GM23338 (cell line): ENCODE results near the gene C1QTNF5. TPM values are rescaled to one million over a fixed set of nuclear protein-coding genes. Genes with fewer than 3 reads are reported as not detected.

Experiments used
- ATAC-seq: fragments of 200-7000 bp; cut with Tn5 transposase; 3 replicates; pipeline ENCODE4 v1.9.1; 2020
- DNase-seq: peaks from one replicate; pipeline ENCODE4 v3.0.0-alpha.2; 2015; ENCODE audit warnings: low spot score
- H2AFZ ChIP-seq: fragments of 200-600 bp; sonication (generic); 2 replicates; pipeline ENCODE4 v1.8.0; 2016; ENCODE audit warnings: antibody characterized with exemption, mild to moderate bottlenecking, moderate library complexity
- H3F3A ChIP-seq: fragments of 200-600 bp; sonication (generic); replicated peaks from 2 replicates; pipeline ENCODE4 v1.8.0; 2017; ENCODE audit warnings: antibody characterized with exemption, mixed run types, low read depth
- H3K27ac ChIP-seq: fragments of 200-600 bp; sonication (generic); 2 replicates; pipeline ENCODE4 v1.6.1; 2016; ENCODE audit warnings: low read depth
- H3K27me3 ChIP-seq: fragments of 200-600 bp; sonication (generic); 2 replicates; pipeline ENCODE4 v1.8.0; 2016; ENCODE audit warnings: mild to moderate bottlenecking, mixed run types, moderate library complexity; ENCODE audit not compliant: insufficient read depth
- H3K36me3 ChIP-seq: fragments of 200-600 bp; sonication (generic); 2 replicates; pipeline ENCODE4 v1.8.0; 2016; ENCODE audit warnings: mild to moderate bottlenecking; ENCODE audit not compliant: insufficient read depth
- H3K4me1 ChIP-seq: fragments of 200-600 bp; sonication (generic); 2 replicates; pipeline ENCODE4 v1.8.0; 2016; ENCODE audit warnings: mild to moderate bottlenecking, moderate library complexity; ENCODE audit not compliant: insufficient read depth
- H3K4me2 ChIP-seq: fragments of 200-600 bp; sonication (generic); 2 replicates; pipeline ENCODE4 v1.7.1; 2017; ENCODE audit warnings: mixed run types
- H3K4me3 ChIP-seq: fragments of 200-600 bp; sonication (generic); 2 replicates; pipeline ENCODE4 v1.6.1; 2016; ENCODE audit warnings: mixed run types
- H3K79me2 ChIP-seq: fragments of 200-600 bp; sonication (generic); replicated peaks from 2 replicates; pipeline ENCODE4 v1.8.0; 2017; ENCODE audit warnings: mild to moderate bottlenecking; ENCODE audit not compliant: insufficient read depth
- H3K9me2 ChIP-seq: fragments of 200-600 bp; sonication (generic); 2 replicates; pipeline ENCODE4 v1.8.0; 2017; ENCODE audit not compliant: insufficient read depth
- H4K20me1 ChIP-seq: fragments of 200-600 bp; sonication (generic); replicated peaks from 2 replicates; pipeline ENCODE4 v1.8.0; 2017; ENCODE audit warnings: mild to moderate bottlenecking; ENCODE audit not compliant: insufficient read depth
- H3K27ac Mint-ChIP-seq: 2 replicates; pipeline ENCODE4 v1.8.0; 2020; ENCODE audit warnings: inconsistent platforms, mild to moderate bottlenecking, moderate library complexity, mixed read lengths
- H3K27me3 Mint-ChIP-seq: 3 replicates; pipeline ENCODE4 v1.8.0; 2022; ENCODE audit warnings: low read depth, mild to moderate bottlenecking, moderate library complexity, mixed read lengths, inconsistent platforms; ENCODE audit not compliant: insufficient read depth, poor library complexity
- H3K36me3 Mint-ChIP-seq: 3 replicates; pipeline ENCODE4 v1.8.0; 2021; ENCODE audit warnings: low read depth, mild to moderate bottlenecking, inconsistent platforms, moderate library complexity, mixed read lengths
- H3K4me1 Mint-ChIP-seq: 3 replicates; pipeline ENCODE4 v1.8.0; 2020; ENCODE audit warnings: mild to moderate bottlenecking, inconsistent platforms, mixed read lengths
- H3K4me3 Mint-ChIP-seq: 3 replicates; pipeline ENCODE4 v1.8.0; 2021; ENCODE audit warnings: moderate library complexity, mild to moderate bottlenecking, inconsistent platforms, mixed read lengths
- H3K9me3 Mint-ChIP-seq: 3 replicates; pipeline ENCODE4 v1.8.0; 2020; ENCODE audit warnings: moderate library complexity, mild to moderate bottlenecking, inconsistent platforms, mixed read lengths
- CREB1 ChIP-seq: fragments of 250-450 bp; sonication (Bioruptor Pico); IDR thresholded peaks from 2 replicates; pipeline ENCODE4 v1.5.0; 2020; ENCODE audit warnings: low read depth, mild to moderate bottlenecking, moderate library complexity
- CTCF ChIP-seq, 2 experiments: fragments of 200-600 bp in 1 of 2; sonication (generic) in 1 of 2; conservative IDR thresholded peaks; 2 replicates each; pipeline versions ENCODE4 v1.5.1 to v1.6.1; 2016 to 2017; ENCODE audit warnings: antibody characterized with exemption in 2 of 2, low read depth in 2 of 2, mild to moderate bottlenecking in 2 of 2, moderate library complexity in 1 of 2
- EZH2phosphoT487 ChIP-seq: fragments of 200-600 bp; sonication (generic); IDR thresholded peaks from one replicate; pipeline ENCODE4 v1.8.1; 2018; ENCODE audit warnings: antibody characterized with exemption; ENCODE audit not compliant: unreplicated experiment
- JUNB ChIP-seq: IDR thresholded peaks from one replicate; pipeline ENCODE4 v1.6.1; 2016; ENCODE audit warnings: antibody characterized with exemption; ENCODE audit not compliant: unreplicated experiment
- POLR2AphosphoS5 ChIP-seq: IDR thresholded peaks from 2 replicates; pipeline ENCODE4 v1.6.1; 2016; ENCODE audit warnings: antibody characterized with exemption, low read depth
- ZNF114 ChIP-seq: fragments of 250-450 bp; sonication (Bioruptor Pico); IDR thresholded peaks from 2 replicates; pipeline ENCODE4 v1.5.0; 2020; ENCODE audit warnings: mild to moderate bottlenecking, moderate library complexity
- polyA plus RNA-seq: library from polyadenylated mRNA; unstranded; fragments of >200 nt; fragmentation: Nextera tagmentation; extraction: Ambion mirVana; gene quantifications from 2 replicates; pipeline ENCODE4 v1.2.1, GENCODE V29; 2016
- total RNA-seq: library from RNA; depleted of rRNA; stranded (reverse); fragments of >200 nt; shearing (Covaris generic); gene quantifications from 2 replicates; pipeline ENCODE4 v1.2.3, GENCODE V29; 2014
- TF ChIP-seq, protein P1 (sequence below): fragments of 250-450 bp; sonication (Bioruptor Pico); IDR thresholded peaks from 2 replicates; pipeline ENCODE4 v1.5.0; 2020; ENCODE audit warnings: mild to moderate bottlenecking, moderate library complexity
- TF ChIP-seq, protein P2 (sequence below): IDR thresholded peaks from 2 replicates; pipeline ENCODE4 v1.6.1; 2016; ENCODE audit warnings: antibody characterized with exemption

The C1QTNF5 gene
- total and polyA plus RNA-seq, 2 experiments from 2014 or later, result 1.9 TPM

- TF ChIP-seq, protein P1, sequence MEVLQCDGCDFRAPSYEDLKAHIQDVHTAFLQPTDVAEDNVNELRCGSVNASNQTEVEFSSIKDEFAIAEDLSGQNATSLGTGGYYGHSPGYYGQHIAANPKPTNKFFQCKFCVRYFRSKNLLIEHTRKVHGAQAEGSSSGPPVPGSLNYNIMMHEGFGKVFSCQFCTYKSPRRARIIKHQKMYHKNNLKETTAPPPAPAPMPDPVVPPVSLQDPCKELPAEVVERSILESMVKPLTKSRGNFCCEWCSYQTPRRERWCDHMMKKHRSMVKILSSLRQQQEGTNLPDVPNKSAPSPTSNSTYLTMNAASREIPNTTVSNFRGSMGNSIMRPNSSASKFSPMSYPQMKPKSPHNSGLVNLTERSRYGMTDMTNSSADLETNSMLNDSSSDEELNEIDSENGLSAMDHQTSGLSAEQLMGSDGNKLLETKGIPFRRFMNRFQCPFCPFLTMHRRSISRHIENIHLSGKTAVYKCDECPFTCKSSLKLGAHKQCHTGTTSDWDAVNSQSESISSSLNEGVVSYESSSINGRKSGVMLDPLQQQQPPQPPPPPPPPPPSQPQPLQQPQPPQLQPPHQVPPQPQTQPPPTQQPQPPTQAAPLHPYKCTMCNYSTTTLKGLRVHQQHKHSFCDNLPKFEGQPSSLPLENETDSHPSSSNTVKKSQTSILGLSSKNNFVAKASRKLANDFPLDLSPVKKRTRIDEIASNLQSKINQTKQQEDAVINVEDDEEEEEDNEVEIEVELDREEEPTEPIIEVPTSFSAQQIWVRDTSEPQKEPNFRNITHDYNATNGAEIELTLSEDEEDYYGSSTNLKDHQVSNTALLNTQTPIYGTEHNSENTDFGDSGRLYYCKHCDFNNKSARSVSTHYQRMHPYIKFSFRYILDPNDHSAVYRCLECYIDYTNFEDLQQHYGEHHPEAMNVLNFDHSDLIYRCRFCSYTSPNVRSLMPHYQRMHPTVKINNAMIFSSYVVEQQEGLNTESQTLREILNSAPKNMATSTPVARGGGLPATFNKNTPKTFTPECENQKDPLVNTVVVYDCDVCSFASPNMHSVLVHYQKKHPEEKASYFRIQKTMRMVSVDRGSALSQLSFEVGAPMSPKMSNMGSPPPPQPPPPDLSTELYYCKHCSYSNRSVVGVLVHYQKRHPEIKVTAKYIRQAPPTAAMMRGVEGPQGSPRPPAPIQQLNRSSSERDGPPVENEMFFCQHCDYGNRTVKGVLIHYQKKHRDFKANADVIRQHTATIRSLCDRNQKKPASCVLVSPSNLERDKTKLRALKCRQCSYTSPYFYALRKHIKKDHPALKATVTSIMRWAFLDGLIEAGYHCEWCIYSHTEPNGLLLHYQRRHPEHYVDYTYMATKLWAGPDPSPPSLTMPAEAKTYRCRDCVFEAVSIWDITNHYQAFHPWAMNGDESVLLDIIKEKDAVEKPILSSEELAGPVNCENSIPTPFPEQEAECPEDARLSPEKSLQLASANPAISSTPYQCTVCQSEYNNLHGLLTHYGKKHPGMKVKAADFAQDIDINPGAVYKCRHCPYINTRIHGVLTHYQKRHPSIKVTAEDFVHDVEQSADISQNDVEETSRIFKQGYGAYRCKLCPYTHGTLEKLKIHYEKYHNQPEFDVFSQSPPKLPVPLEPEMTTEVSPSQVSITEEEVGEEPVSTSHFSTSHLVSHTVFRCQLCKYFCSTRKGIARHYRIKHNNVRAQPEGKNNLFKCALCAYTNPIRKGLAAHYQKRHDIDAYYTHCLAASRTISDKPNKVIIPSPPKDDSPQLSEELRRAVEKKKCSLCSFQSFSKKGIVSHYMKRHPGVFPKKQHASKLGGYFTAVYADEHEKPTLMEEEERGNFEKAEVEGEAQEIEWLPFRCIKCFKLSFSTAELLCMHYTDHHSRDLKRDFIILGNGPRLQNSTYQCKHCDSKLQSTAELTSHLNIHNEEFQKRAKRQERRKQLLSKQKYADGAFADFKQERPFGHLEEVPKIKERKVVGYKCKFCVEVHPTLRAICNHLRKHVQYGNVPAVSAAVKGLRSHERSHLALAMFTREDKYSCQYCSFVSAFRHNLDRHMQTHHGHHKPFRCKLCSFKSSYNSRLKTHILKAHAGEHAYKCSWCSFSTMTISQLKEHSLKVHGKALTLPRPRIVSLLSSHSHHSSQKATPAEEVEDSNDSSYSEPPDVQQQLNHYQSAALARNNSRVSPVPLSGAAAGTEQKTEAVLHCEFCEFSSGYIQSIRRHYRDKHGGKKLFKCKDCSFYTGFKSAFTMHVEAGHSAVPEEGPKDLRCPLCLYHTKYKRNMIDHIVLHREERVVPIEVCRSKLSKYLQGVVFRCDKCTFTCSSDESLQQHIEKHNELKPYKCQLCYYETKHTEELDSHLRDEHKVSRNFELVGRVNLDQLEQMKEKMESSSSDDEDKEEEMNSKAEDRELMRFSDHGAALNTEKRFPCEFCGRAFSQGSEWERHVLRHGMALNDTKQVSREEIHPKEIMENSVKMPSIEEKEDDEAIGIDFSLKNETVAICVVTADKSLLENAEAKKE (CRISPR knock-in tag), result no peak
Measured at GRCh38 chr11:119355091-119355843, 14.6 kb upstream of the C1QTNF5 start (continued).

DNA sequence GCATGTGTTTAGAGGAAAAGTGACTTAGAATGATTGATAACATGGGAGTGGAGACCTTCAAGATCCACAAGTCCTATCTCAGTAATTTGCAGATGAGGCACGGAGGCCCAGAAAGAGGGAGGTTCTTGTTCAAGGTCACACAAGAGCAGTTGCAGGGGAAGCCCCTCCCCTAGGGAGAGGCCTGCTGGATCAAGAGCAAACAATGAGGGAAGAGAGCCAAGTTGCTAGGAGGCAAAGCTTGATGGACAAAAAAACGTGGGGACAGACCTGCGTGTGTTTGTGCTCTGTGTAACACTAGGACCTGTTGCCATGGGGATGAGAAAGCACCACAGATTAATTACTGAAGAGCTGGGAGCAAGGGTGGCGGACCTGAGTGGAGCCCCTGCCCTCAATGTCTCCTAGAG is 12.2 kb upstream of the C1QTNF5 start:
- ATAC-seq (no peak), DNase-seq (peak; percentile 34)
- Histone ChIP-seq H3F3A (0 out of 2 replicates have a peak, but pooled peaks cover 3% of the 10 kb centered on the region), H4K20me1 (no peaks in the 10 kb centered on the region; the same call in 1 of the 2 replicates), H3K27ac (no peak overlapping the region), H3K27me3 (peaks cover 23% of the 10 kb centered on the region), H3K4me2 (no peak overlapping the region), H2AFZ (0 out of 2 replicates have a peak overlapping the region, but pooled peaks have one; percentile 5), H3K79me2 (no peaks in the 10 kb centered on the region), H3K4me3 (no peak overlapping the region), H3K36me3 (no peaks in the 10 kb centered on the region), H3K4me1 (peaks cover 10% of the 10 kb centered on the region; the same call in 1 of the 2 replicates), H3K9me2 (no peaks in the 10 kb centered on the region)
- Mint-ChIP-seq H3K4me1 (peaks cover 23% of the 10 kb centered on the region), H3K27ac (no peak overlapping the region), H3K27me3 (peaks cover 14% of the 10 kb centered on the region), H3K9me3 (no peaks in the 10 kb centered on the region; the same call in 2 of the 3 replicates), H3K4me3 (no peak overlapping the region; the same call in 2 of the 3 replicates), H3K36me3 (peaks cover 6% of the 10 kb centered on the region; the same call in 2 of the 3 replicates)
- TF ChIP-seq ZNF114, result no peak

DNA sequence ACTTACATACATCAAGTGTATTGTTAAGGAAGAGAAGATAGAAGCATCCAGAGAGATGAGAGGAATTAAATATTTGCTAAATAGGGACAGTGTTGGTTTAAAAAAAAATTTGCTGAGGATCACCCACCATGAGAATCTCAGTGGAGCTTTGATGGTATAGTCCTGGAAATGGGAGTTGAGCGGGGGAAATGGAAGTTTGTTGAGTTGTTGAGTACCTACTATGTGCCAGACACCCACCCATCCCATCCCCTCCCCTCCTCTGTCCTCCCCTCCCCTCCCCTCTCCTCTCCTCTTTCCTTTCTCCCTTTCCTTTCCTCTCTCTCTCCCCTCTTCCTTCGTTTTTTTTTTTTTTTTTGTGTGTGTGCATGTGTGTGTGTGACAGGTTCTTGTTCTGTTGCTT is 10.5 kb upstream of the C1QTNF5 start:
- no peaks in the 10 kb centered on the region for H3K9me2 ChIP-seq
- no peaks in the 10 kb centered on the region for H4K20me1 ChIP-seq
- no peak overlapping the region for H3K4me3 ChIP-seq
- Mint-ChIP-seq H3K4me1 (peaks cover 18% of the 10 kb centered on the region), H3K4me3 (no peak overlapping the region), H3K27ac (no peak overlapping the region), H3K27me3 (peaks cover 15% of the 10 kb centered on the region), H3K9me3 (no peaks in the 10 kb centered on the region; the same call in 2 of the 3 replicates), H3K36me3 (no peaks in the 10 kb centered on the region; the same call in 2 of the 3 replicates)
- no peak for ATAC-seq
- H3K79me2 ChIP-seq, result no peaks in the 10 kb centered on the region
- peaks cover 10% of the 10 kb centered on the region; the same call in 1 of the 2 replicates for H3K4me1 ChIP-seq
- no peaks in the 10 kb centered on the region for H3K36me3 ChIP-seq
- H3F3A ChIP-seq, result no peaks in the 10 kb centered on the region
- no peak for DNase-seq
- H3K27me3 ChIP-seq, result peaks cover 18% of the 10 kb centered on the region
- no peak overlapping the region for H2AFZ ChIP-seq
- H3K4me2 ChIP-seq, result no peak overlapping the region
- H3K27ac ChIP-seq, result no peak overlapping the region
- TF ChIP-seq CTCF (conservative IDR thresholded peaks at IDR 0.05; ENCODE audit: low read depth in 2 of 2), result no peak
- no peak for TF ChIP-seq POLR2AphosphoS5
- TF ChIP-seq EZH2phosphoT487, result no peak
- no peak for TF ChIP-seq CREB1 (CRISPR knock-in tag)
- TF ChIP-seq ZNF114, result no peak
- TF ChIP-seq, protein P2, sequence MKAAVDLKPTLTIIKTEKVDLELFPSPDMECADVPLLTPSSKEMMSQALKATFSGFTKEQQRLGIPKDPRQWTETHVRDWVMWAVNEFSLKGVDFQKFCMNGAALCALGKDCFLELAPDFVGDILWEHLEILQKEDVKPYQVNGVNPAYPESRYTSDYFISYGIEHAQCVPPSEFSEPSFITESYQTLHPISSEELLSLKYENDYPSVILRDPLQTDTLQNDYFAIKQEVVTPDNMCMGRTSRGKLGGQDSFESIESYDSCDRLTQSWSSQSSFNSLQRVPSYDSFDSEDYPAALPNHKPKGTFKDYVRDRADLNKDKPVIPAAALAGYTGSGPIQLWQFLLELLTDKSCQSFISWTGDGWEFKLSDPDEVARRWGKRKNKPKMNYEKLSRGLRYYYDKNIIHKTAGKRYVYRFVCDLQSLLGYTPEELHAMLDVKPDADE, result no peak
- no peak for TF ChIP-seq JUNB
